ENCODE data around the gene SPDYE2B.
"Not testable (repeated sequence)": the region's sequence is repeated elsewhere in the genome, so short reads cannot be mapped to it uniquely, and the experiment has no call there.

SPDYE2B gene

GRCh38 chr7:102671166-102671955, 21.2 kb downstream of the SPDYE2B start, which contains the start of gene POLR2J2:
Gene POLR2J2, minus strand, starts transcription at chr7:102671663. Its CDS starts 62 bp downstream, at chr7:102671601.
- H3K27me3 ChIP-seq (replicated peaks; ENCODE audit: control insufficient read depth, insufficient read depth, low read length); H3K36me3 ChIP-seq (ENCODE audit: control insufficient read depth, insufficient read depth, low read length): not testable (repeated sequence)
- peak; percentile 87 for DNase-seq (ENCODE audit: extremely low read depth, insufficient read length)
- H3K4me3 ChIP-seq (replicated peaks; ENCODE audit: low read depth, low read length): peak within 1 kb of the TSS; percentile 67
- peak; percentile 34 for TF ChIP-seq CTCF (IDR thresholded peaks at IDR 0.05; ENCODE audit: insufficient read depth, low read length, poor library complexity, severe bottlenecking)

- not testable (repeated sequence) for H3K4me3 ChIP-seq (replicated peaks; ENCODE audit: low read depth, low read length); H3K36me3 ChIP-seq (ENCODE audit: control insufficient read depth, insufficient read depth, low read length); DNase-seq (ENCODE audit: extremely low read depth, insufficient read length); H3K27me3 ChIP-seq (replicated peaks; ENCODE audit: control insufficient read depth, insufficient read depth, low read length)
These were observed 21.8 kb downstream of the SPDYE2B start for GRCh38 chr7:102671956-102672307.

- not testable (repeated sequence) for H3K36me3 ChIP-seq (ENCODE audit: control insufficient read depth, insufficient read depth, low read length); H3K4me3 ChIP-seq (replicated peaks; ENCODE audit: low read depth, low read length); H3K27me3 ChIP-seq (replicated peaks; ENCODE audit: control insufficient read depth, insufficient read depth, low read length); DNase-seq (ENCODE audit: extremely low read depth, insufficient read length)
These were observed 23.4 kb downstream of the SPDYE2B start for GRCh38 chr7:102673447-102674067.

- not testable (repeated sequence) for H3K36me3 ChIP-seq (ENCODE audit: control insufficient read depth, insufficient read depth, low read length); H3K27me3 ChIP-seq (replicated peaks; ENCODE audit: control insufficient read depth, insufficient read depth, low read length); H3K4me3 ChIP-seq (replicated peaks; ENCODE audit: low read depth, low read length); DNase-seq (ENCODE audit: extremely low read depth, insufficient read length)
These were observed 25.4 kb downstream of the SPDYE2B start for GRCh38 chr7:102675545-102675944.

GRCh38 chr7:102680780-102681179, 30.7 kb downstream of the SPDYE2B start:
- not testable (repeated sequence) for H3K27me3 ChIP-seq (replicated peaks; ENCODE audit: control insufficient read depth, insufficient read depth, low read length); H3K4me3 ChIP-seq (replicated peaks; ENCODE audit: low read depth, low read length); H3K36me3 ChIP-seq (ENCODE audit: control insufficient read depth, insufficient read depth, low read length); DNase-seq (ENCODE audit: extremely low read depth, insufficient read length)

GRCh38 chr7:102682560-102682959, 32.4 kb downstream of the SPDYE2B start:
- not testable (repeated sequence) for H3K36me3 ChIP-seq (ENCODE audit: control insufficient read depth, insufficient read depth, low read length); H3K27me3 ChIP-seq (replicated peaks; ENCODE audit: control insufficient read depth, insufficient read depth, low read length); H3K4me3 ChIP-seq (replicated peaks; ENCODE audit: low read depth, low read length); DNase-seq (ENCODE audit: extremely low read depth, insufficient read length)

GRCh38 chr7:102688299-102689036, 38.3 kb downstream of the SPDYE2B start:
- not testable (repeated sequence) for H3K27me3 ChIP-seq (replicated peaks; ENCODE audit: control insufficient read depth, insufficient read depth, low read length); DNase-seq (ENCODE audit: extremely low read depth, insufficient read length); H3K4me3 ChIP-seq (replicated peaks; ENCODE audit: low read depth, low read length); H3K36me3 ChIP-seq (ENCODE audit: control insufficient read depth, insufficient read depth, low read length)

GRCh38 chr7:102689436-102690282, 39.5 kb downstream of the SPDYE2B start:
- peak; percentile 21 for DNase-seq (ENCODE audit: extremely low read depth, insufficient read length)
- not testable (repeated sequence) for H3K36me3 ChIP-seq (ENCODE audit: control insufficient read depth, insufficient read depth, low read length); H3K27me3 ChIP-seq (replicated peaks; ENCODE audit: control insufficient read depth, insufficient read depth, low read length)
- H3K4me3 ChIP-seq (replicated peaks; ENCODE audit: low read depth, low read length): peak overlapping the region; percentile 27; the same call in 1 of the 2 replicates

- DNase-seq (ENCODE audit: extremely low read depth, insufficient read length): not testable (repeated sequence)
These were observed 40.5 kb downstream of the SPDYE2B start for GRCh38 chr7:102690602-102691001.

GRCh38 chr7:102694008-102694407, 43.9 kb downstream of the SPDYE2B start:
- DNase-seq (ENCODE audit: extremely low read depth, insufficient read length); H3K27me3 ChIP-seq (replicated peaks; ENCODE audit: control insufficient read depth, insufficient read depth, low read length); H3K4me3 ChIP-seq (replicated peaks; ENCODE audit: low read depth, low read length); H3K36me3 ChIP-seq (ENCODE audit: control insufficient read depth, insufficient read depth, low read length): not testable (repeated sequence)

More at GRCh38 chr7:102690602-102691001, 40.5 kb downstream of the SPDYE2B start:
- not testable (repeated sequence) for H3K27me3 ChIP-seq (replicated peaks; ENCODE audit: control insufficient read depth, insufficient read depth, low read length); H3K4me3 ChIP-seq (replicated peaks; ENCODE audit: low read depth, low read length); H3K36me3 ChIP-seq (ENCODE audit: control insufficient read depth, insufficient read depth, low read length)

GRCh38 chr7:102695033-102695552, 45.0 kb downstream of the SPDYE2B start:
- not testable (repeated sequence) for H3K36me3 ChIP-seq (ENCODE audit: control insufficient read depth, insufficient read depth, low read length); H3K4me3 ChIP-seq (replicated peaks; ENCODE audit: low read depth, low read length); DNase-seq (ENCODE audit: extremely low read depth, insufficient read length); H3K27me3 ChIP-seq (replicated peaks; ENCODE audit: control insufficient read depth, insufficient read depth, low read length)

- not testable (repeated sequence) for H3K36me3 ChIP-seq (ENCODE audit: control insufficient read depth, insufficient read depth, low read length); H3K4me3 ChIP-seq (replicated peaks; ENCODE audit: low read depth, low read length); DNase-seq (ENCODE audit: extremely low read depth, insufficient read length); H3K27me3 ChIP-seq (replicated peaks; ENCODE audit: control insufficient read depth, insufficient read depth, low read length)
These were observed 45.9 kb downstream of the SPDYE2B start for GRCh38 chr7:102696009-102696408.

All from GM06990 (cell line).